SK-N-SH (cell line): ENCODE data around the gene CNTNAP2.

ENCODE experiments used
- EZH2phosphoT487 ChIP-seq: fragments of 200-600 bp; sonication (generic); IDR thresholded peaks from 2 replicates; pipeline ENCODE4 v1.6.1; 2017; ENCODE audit warnings: low read depth, mixed run types, mild to moderate bottlenecking, antibody characterized with exemption, moderate library complexity, borderline replicate concordance
- GABPA ChIP-seq: IDR thresholded peaks from 2 replicates; pipeline ENCODE4 v1.4.0; 2012; ENCODE audit warnings: low read depth, mild to moderate bottlenecking
- GATA2 ChIP-seq: sonication (generic); formaldehyde crosslinking; IDR thresholded peaks from 2 replicates; pipeline ENCODE4 v1.5.0; 2020; ENCODE audit warnings: mild to moderate bottlenecking, missing genetic modification reagents
- NFIC ChIP-seq: IDR thresholded peaks from 2 replicates; pipeline ENCODE4 v1.4.0; 2012; ENCODE audit warnings: borderline replicate concordance
- NRF1 ChIP-seq: IDR thresholded peaks from 2 replicates; pipeline ENCODE4 v1.6.1; 2012; ENCODE audit warnings: low read depth, mild to moderate bottlenecking, low read length
- POLR2AphosphoS5 ChIP-seq: IDR thresholded peaks from 2 replicates; pipeline ENCODE4 v1.6.1; 2012; ENCODE audit warnings: low read depth, low read length
- RAD21 ChIP-seq: IDR thresholded peaks from 2 replicates; pipeline ENCODE4 v1.6.1; 2012; ENCODE audit warnings: mild to moderate bottlenecking, low read length
- RCOR1 ChIP-seq: fragments of 150-350 bp; IDR thresholded peaks from 2 replicates; pipeline ENCODE4 v1.6.1; 2017; ENCODE audit warnings: antibody characterized with exemption, low read length
- RFX5 ChIP-seq: IDR thresholded peaks from 2 replicates; pipeline ENCODE4 v1.6.1; 2012; ENCODE audit warnings: mild to moderate bottlenecking, improper control_type of control experiment, low read length
- TF ChIP-seq, protein P1 (sequence below): fragments of 200-600 bp; sonication (generic); IDR thresholded peaks from 2 replicates; pipeline ENCODE4 v1.6.1; 2017; ENCODE audit warnings: antibody characterized with exemption, mild to moderate bottlenecking, moderate library complexity
- TF ChIP-seq, protein P2 (sequence below): IDR thresholded peaks from 2 replicates; pipeline ENCODE4 v1.4.0; 2012; ENCODE audit warnings: low read depth

DNA sequence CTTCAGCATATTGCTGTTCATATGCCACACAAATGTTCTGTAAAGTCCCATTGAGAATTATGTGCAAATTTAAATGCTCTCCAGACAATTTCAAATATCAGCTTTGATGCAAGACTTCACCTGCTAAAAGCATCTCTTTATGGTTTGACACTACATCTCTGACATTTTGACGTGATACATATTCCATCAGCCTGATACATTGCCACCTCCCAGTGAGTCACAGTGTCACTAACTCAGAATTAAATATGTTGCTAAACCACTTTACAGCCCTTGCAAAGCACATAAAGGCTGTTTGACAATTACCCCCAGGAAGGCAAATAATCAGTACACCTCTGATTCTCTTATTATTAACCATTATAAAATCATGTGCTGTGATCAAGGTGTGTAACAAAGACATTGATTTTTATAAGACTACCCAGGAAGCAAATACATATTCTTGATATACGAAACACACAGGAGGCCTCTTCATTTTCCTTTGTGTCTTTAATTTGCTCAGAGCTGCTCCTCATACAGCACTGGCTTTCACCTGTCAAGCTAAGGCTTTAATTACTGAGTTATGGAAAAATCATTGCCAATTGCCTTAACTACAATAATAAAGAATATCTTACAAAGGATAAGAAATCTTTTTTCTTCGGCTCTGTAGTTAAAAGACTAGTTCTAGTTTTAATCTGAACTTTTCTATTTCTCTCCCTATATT, 1926.5 kb downstream of the CNTNAP2 start:
- TF ChIP-seq, protein P1, sequence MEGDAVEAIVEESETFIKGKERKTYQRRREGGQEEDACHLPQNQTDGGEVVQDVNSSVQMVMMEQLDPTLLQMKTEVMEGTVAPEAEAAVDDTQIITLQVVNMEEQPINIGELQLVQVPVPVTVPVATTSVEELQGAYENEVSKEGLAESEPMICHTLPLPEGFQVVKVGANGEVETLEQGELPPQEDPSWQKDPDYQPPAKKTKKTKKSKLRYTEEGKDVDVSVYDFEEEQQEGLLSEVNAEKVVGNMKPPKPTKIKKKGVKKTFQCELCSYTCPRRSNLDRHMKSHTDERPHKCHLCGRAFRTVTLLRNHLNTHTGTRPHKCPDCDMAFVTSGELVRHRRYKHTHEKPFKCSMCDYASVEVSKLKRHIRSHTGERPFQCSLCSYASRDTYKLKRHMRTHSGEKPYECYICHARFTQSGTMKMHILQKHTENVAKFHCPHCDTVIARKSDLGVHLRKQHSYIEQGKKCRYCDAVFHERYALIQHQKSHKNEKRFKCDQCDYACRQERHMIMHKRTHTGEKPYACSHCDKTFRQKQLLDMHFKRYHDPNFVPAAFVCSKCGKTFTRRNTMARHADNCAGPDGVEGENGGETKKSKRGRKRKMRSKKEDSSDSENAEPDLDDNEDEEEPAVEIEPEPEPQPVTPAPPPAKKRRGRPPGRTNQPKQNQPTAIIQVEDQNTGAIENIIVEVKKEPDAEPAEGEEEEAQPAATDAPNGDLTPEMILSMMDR: no peak
- TF ChIP-seq EZH2phosphoT487 (no peak), GABPA (no peak), RAD21 (no peak), RFX5 (no peak), RCOR1 (no peak), NRF1 (no peak), POLR2AphosphoS5 (no peak), NFIC (no peak), GATA2 (CRISPR knock-in tag) (no peak)
- TF ChIP-seq, protein P2, sequence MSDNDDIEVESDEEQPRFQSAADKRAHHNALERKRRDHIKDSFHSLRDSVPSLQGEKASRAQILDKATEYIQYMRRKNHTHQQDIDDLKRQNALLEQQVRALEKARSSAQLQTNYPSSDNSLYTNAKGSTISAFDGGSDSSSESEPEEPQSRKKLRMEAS: no peak
